Thymus (tissue), 11 donors: ENCODE measurements around the gene PBX1. TPM values are rescaled to one million over a fixed set of nuclear protein-coding genes. Genes with fewer than 3 reads are reported as not detected.
A peak's percentile ranks its signal among the peaks of the same experiment; 100 is the strongest.

Experiments
- DNase-seq, 9 donors: peaks; one replicate each; pipeline ENCODE4 v3.0.0-alpha.2; 2013; ENCODE audit warnings: low spot score in 9 of 9, low read depth in 6 of 9, missing footprints in 1 of 9
- H3K27ac ChIP-seq, 2 donors: one replicate each; pipeline ENCODE4 v1.5.1; 2013; ENCODE audit warnings: control low read depth in 1 of 2, low read depth in 1 of 2, low read length in 1 of 2, mild to moderate bottlenecking in 1 of 2, moderate library complexity in 1 of 2
- H3K27me3 ChIP-seq, 2 donors: one replicate each; pipeline ENCODE4 v1.5.1; 2013; ENCODE audit warnings: low read length in 1 of 2; ENCODE audit not compliant: control insufficient read depth in 2 of 2, insufficient read depth in 1 of 2
- H3K36me3 ChIP-seq, 2 donors: one replicate each; pipeline ENCODE4 v1.5.1; 2013; ENCODE audit warnings: low read length in 1 of 2, mild to moderate bottlenecking in 1 of 2, moderate library complexity in 1 of 2; ENCODE audit not compliant: control insufficient read depth in 2 of 2, insufficient read depth in 2 of 2
- H3K4me1 ChIP-seq, 2 donors: one replicate each; pipeline ENCODE4 v1.5.1; 2013; ENCODE audit warnings: low read length in 2 of 2; ENCODE audit not compliant: control insufficient read depth in 2 of 2, insufficient read depth in 2 of 2
- H3K4me3 ChIP-seq, 2 donors: one replicate each; pipeline ENCODE4 v1.5.1; 2013; ENCODE audit warnings: low read length in 2 of 2, control low read depth in 1 of 2, mild to moderate bottlenecking in 1 of 2
- H3K9me3 ChIP-seq, 2 donors: one replicate each; pipeline ENCODE4 v1.5.1; 2013; ENCODE audit warnings: low read length in 1 of 2, mild to moderate bottlenecking in 1 of 2; ENCODE audit not compliant: control insufficient read depth in 2 of 2, insufficient read depth in 1 of 2
- WGBS: extraction: QIAGEN DNeasy Blood & Tissue Kit; methylation state at CpG from one replicate; pipeline ENCODE4 v1.1.7; 2013; 5-methylcytosine and 5-hydroxymethylcytosine counted together
- polyA plus RNA-seq: library from polyadenylated mRNA; stranded (reverse); fragments of 200-250 nt; gene quantifications from one replicate; pipeline ENCODE4 v1.2.3, GENCODE V29; 2013
- total RNA-seq: library from RNA; stranded (reverse); fragments of 120-200 nt; gene quantifications from one replicate; pipeline ENCODE4 v1.2.4, GENCODE V29; 2013
- donor health status: healthy.

PBX1 gene
- total and polyA plus RNA-seq, 2 donors = 12.7 to 12.9 TPM

- Histone ChIP-seq H3K36me3 (no peaks in the 10 kb centered on the region), H3K27ac (no peak overlapping the region), H3K4me3 (no peak overlapping the region), H3K4me1 (no peaks in the 10 kb centered on the region), H3K27me3 (no peaks in the 10 kb centered on the region), H3K9me3 (no peaks in the 10 kb centered on the region)
- no peak for DNase-seq
- 76% methylated on average over 2 of the region's 2 CpGs for WGBS
Measured at GRCh38 chr1:164604541-164604940, 45.6 kb downstream of the PBX1 start.

- no peak overlapping the region for H3K4me3 ChIP-seq
- DNase-seq = no peak
- no peaks in the 10 kb centered on the region for H3K4me1 ChIP-seq
- H3K9me3 ChIP-seq = no peaks in the 10 kb centered on the region
- no peak overlapping the region for H3K27ac ChIP-seq
- 97% methylated on average over 3 of the region's 3 CpGs for WGBS
- no peaks in the 10 kb centered on the region for H3K27me3 ChIP-seq
- H3K36me3 ChIP-seq = no peaks in the 10 kb centered on the region
Measured at GRCh38 chr1:164605254-164606091, 46.5 kb downstream of the PBX1 start.

- H3K4me3 ChIP-seq = no peak overlapping the region
- WGBS = 96% methylated on average over 3 of the region's 3 CpGs
- H3K27ac ChIP-seq = no peak overlapping the region
- no peaks in the 10 kb centered on the region for H3K27me3 ChIP-seq
- no peaks in the 10 kb centered on the region for H3K36me3 ChIP-seq
- H3K4me1 ChIP-seq = no peaks in the 10 kb centered on the region
- DNase-seq = no peak
- H3K9me3 ChIP-seq = no peaks in the 10 kb centered on the region
Measured at GRCh38 chr1:164607351-164607750, 48.4 kb downstream of the PBX1 start.

- H3K9me3 ChIP-seq = no peaks in the 10 kb centered on the region
- H3K27ac ChIP-seq = no peak overlapping the region
Measured at GRCh38 chr1:164608651-164609057, 49.7 kb downstream of the PBX1 start.

GRCh38 chr1:164609089-164609488, 50.1 kb downstream of the PBX1 start:
- Histone ChIP-seq H3K27me3 (no peaks in the 10 kb centered on the region), H3K4me1 (peaks cover 0 to 2% of the 10 kb centered on the region in 2 donors), H3K9me3 (no peaks in the 10 kb centered on the region), H3K4me3 (no peak overlapping the region), H3K27ac (no peak overlapping the region), H3K36me3 (no peaks in the 10 kb centered on the region)
- 88% methylated on average over 3 of the region's 3 CpGs for WGBS
- DNase-seq = no peak

More at GRCh38 chr1:164608651-164609057, 49.7 kb downstream of the PBX1 start:
- Histone ChIP-seq H3K36me3 (no peaks in the 10 kb centered on the region), H3K4me1 (peaks cover 0 to 2% of the 10 kb centered on the region in 2 donors), H3K4me3 (no peak overlapping the region), H3K27me3 (no peaks in the 10 kb centered on the region)
- no peak for DNase-seq

GRCh38 chr1:164610538-164611222, 51.7 kb downstream of the PBX1 start:
- DNase-seq = no peak
- Histone ChIP-seq H3K9me3 (no peaks in the 10 kb centered on the region), H3K27me3 (no peaks in the 10 kb centered on the region), H3K4me1 (peaks cover 0 to 2% of the 10 kb centered on the region in 2 donors), H3K36me3 (no peaks in the 10 kb centered on the region), H3K27ac (no peak overlapping the region), H3K4me3 (no peak overlapping the region)
- WGBS = 97% methylated on average over 3 of the region's 3 CpGs

GRCh38 chr1:164611754-164612642, 53.0 kb downstream of the PBX1 start:
- no peak for DNase-seq
- 94% methylated on average over 11 of the region's 11 CpGs for WGBS
- Histone ChIP-seq H3K9me3 (no peaks in the 10 kb centered on the region), H3K4me1 (peaks cover 0 to 2% of the 10 kb centered on the region in 2 donors), H3K36me3 (no peaks in the 10 kb centered on the region), H3K27ac (peak overlapping the region in 1 of 2 donors; percentile 15), H3K27me3 (no peaks in the 10 kb centered on the region), H3K4me3 (no peak overlapping the region)

- no peak overlapping the region for H3K27ac ChIP-seq
- WGBS = 96% methylated on average over 3 of the region's 3 CpGs
- no peak overlapping the region for H3K4me3 ChIP-seq
- H3K27me3 ChIP-seq = no peaks in the 10 kb centered on the region
- DNase-seq = no peak
- H3K4me1 ChIP-seq = peaks cover 0 to 2% of the 10 kb centered on the region in 2 donors
- H3K9me3 ChIP-seq = no peaks in the 10 kb centered on the region
- no peaks in the 10 kb centered on the region for H3K36me3 ChIP-seq
Measured at GRCh38 chr1:164613176-164613575, 54.2 kb downstream of the PBX1 start.
